OCI-LY7 (cell line): Measurements from ENCODE around the gene CD58. TPM values are rescaled to one million over a fixed set of nuclear protein-coding genes. Genes with fewer than 3 reads are reported as not detected.

Experiments used
- BruUV-seq: library from RNA; stranded (reverse); fragments of 400-500 nt; replicated peaks from 2 replicates; lab custom pipeline; 2021; lab: Mats Ljungman, UMichigan
- CTCF ChIA-PET: fragments of 300-600 bp; sonication (Branson Sonifier 250); formaldehyde crosslinking; loops from one replicate; lab custom pipeline; 2022; ENCODE audit warnings: antibody characterized with exemption; ENCODE audit not compliant: unreplicated experiment; lab: Charles Lee
- POLR2A ChIA-PET: fragments of 300-600 bp; sonication (Branson Sonifier 250); formaldehyde crosslinking; loops from one replicate; lab custom pipeline; 2022; ENCODE audit warnings: antibody characterized with exemption; lab: Charles Lee
- DNase-seq: peaks from one replicate; pipeline ENCODE4 v3.0.0-alpha.2; 2015; ENCODE audit warnings: low spot score
- H2AFZ ChIP-seq: fragments of 200-600 bp; sonication (generic), shearing (Covaris generic); 2 replicates; pipeline ENCODE4 v1.6.1; 2014; ENCODE audit warnings: mild to moderate bottlenecking, antibody characterized with exemption, low read length, moderate library complexity
- H3K27ac ChIP-seq: fragments of 200-600 bp; sonication (generic); 2 replicates; pipeline ENCODE4 v1.5.1; 2014; ENCODE audit warnings: mixed run types, low read depth, mild to moderate bottlenecking, moderate library complexity, low read length, inconsistent platforms; ENCODE audit not compliant: poor library complexity, severe bottlenecking
- H3K36me3 ChIP-seq: fragments of 200-600 bp; sonication (generic); 2 replicates; pipeline ENCODE4 v1.6.1; 2014; ENCODE audit warnings: mild to moderate bottlenecking, antibody characterized with exemption, low read length, moderate library complexity, mixed read lengths; ENCODE audit not compliant: insufficient read depth
- H3K4me1 ChIP-seq: fragments of 200-600 bp; sonication (generic); 2 replicates; pipeline ENCODE4 v1.5.1; 2014; ENCODE audit warnings: mild to moderate bottlenecking, low read length; ENCODE audit not compliant: insufficient read depth, poor library complexity, severe bottlenecking
- H3K4me2 ChIP-seq: fragments of 200-600 bp; sonication (generic); 2 replicates; pipeline ENCODE4 v1.6.1; 2014; ENCODE audit warnings: mild to moderate bottlenecking, low read length
- H3K4me3 ChIP-seq: fragments of 200-600 bp; sonication (generic); 2 replicates; pipeline ENCODE4 v1.5.1; 2014; ENCODE audit warnings: mild to moderate bottlenecking, low read depth, low read length; ENCODE audit not compliant: poor library complexity, severe bottlenecking
- H3K79me2 ChIP-seq: fragments of 200-600 bp; sonication (generic); 2 replicates; pipeline ENCODE4 v1.6.1; 2016; ENCODE audit warnings: low read depth, mild to moderate bottlenecking, low read length, moderate library complexity, mixed read lengths; ENCODE audit not compliant: insufficient read depth
- H3K9me2 ChIP-seq: fragments of 200-600 bp; sonication (generic); 2 replicates; pipeline ENCODE4 v1.6.1; 2016; ENCODE audit warnings: mild to moderate bottlenecking, low read length, mixed read lengths; ENCODE audit not compliant: insufficient read depth
- H3K9me3 ChIP-seq: fragments of 200-600 bp; sonication (generic); 2 replicates; pipeline ENCODE4 v1.6.1; 2014; ENCODE audit warnings: mild to moderate bottlenecking, mixed run types, low read length, mixed read lengths
- H4K20me1 ChIP-seq: fragments of 200-600 bp; sonication (generic); 2 replicates; pipeline ENCODE4 v1.6.1; 2014; ENCODE audit warnings: mild to moderate bottlenecking, antibody characterized with exemption, low read length, moderate library complexity, mixed read lengths; ENCODE audit not compliant: insufficient read depth
- EZH2phosphoT487 ChIP-seq: fragments of 200-600 bp; sonication (generic); IDR thresholded peaks from 2 replicates; pipeline ENCODE4 v1.6.1; 2018; ENCODE audit warnings: low read depth, borderline replicate concordance, mild to moderate bottlenecking, mixed run types, antibody characterized with exemption, low read length, moderate library complexity, mixed read lengths
- intact Hi-C: fragments of 100-400 bp; cut with micrococcal nuclease; formaldehyde crosslinking; loops from one replicate; pipeline ENCODE4 v1.10.0; 2022; ENCODE audit not compliant: unreplicated experiment
- total RNA-seq, 2 experiments: library from RNA; depleted of rRNA in 1 of 2; stranded (reverse); fragments of >200 nt in 1 of 2; shearing (Covaris generic) in 1 of 2; gene quantifications; 2 replicates each; pipeline ENCODE4 v1.2.3, GENCODE V29; 2014 to 2022
- TF ChIP-seq, protein P1 (sequence below): fragments of 200-600 bp; sonication (generic); conservative IDR thresholded peaks from 2 replicates; pipeline ENCODE4 v1.5.1; 2014; ENCODE audit warnings: mild to moderate bottlenecking, antibody characterized with exemption, low read length, moderate library complexity, mixed read lengths

CD58 gene
- total RNA-seq, 2 experiments from 2014 or later: 3.3 TPM; not detected in 1

DNA sequence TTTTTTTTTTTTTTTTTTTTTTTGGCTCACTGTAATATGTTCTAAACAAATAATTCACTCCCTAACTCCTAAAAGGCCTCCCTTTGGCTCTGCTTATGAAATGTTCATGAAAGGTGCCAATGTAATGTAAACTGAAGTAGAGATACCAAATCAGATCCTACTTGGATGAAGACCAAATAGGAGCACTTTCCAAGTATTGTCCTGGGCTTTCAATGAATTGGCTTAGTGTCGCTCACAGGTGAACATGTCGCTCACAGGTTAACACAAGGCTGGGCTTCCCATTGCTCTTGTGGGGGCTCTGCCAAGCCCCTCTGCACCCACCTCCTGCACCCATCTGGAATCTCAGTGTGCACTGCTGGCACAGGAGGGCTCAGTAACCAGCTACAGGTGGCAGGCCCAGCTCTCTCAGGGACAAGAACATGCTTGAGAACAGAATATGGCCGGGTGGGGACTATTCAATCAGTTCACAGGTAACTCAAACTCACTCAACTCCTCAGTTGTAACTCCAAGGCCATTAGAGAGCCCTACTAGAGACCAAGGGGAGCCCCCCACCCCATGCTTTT lies 10.6 kb upstream of the CD58 start:
- H3K9me3 ChIP-seq: no peaks in the 10 kb centered on the region
- H3K4me1 ChIP-seq: no peaks in the 10 kb centered on the region
- no peak overlapping the region for H3K4me3 ChIP-seq
- intact Hi-C loops: no loop called here
- DNase-seq: no peak
- ChIA-PET CTCF (no interaction called here), POLR2A (no interaction called here)
- H4K20me1 ChIP-seq: no peaks in the 10 kb centered on the region
- no peak overlapping the region for H3K27ac ChIP-seq
- TF ChIP-seq, protein P1, sequence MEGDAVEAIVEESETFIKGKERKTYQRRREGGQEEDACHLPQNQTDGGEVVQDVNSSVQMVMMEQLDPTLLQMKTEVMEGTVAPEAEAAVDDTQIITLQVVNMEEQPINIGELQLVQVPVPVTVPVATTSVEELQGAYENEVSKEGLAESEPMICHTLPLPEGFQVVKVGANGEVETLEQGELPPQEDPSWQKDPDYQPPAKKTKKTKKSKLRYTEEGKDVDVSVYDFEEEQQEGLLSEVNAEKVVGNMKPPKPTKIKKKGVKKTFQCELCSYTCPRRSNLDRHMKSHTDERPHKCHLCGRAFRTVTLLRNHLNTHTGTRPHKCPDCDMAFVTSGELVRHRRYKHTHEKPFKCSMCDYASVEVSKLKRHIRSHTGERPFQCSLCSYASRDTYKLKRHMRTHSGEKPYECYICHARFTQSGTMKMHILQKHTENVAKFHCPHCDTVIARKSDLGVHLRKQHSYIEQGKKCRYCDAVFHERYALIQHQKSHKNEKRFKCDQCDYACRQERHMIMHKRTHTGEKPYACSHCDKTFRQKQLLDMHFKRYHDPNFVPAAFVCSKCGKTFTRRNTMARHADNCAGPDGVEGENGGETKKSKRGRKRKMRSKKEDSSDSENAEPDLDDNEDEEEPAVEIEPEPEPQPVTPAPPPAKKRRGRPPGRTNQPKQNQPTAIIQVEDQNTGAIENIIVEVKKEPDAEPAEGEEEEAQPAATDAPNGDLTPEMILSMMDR: no peak
- no peak for TF ChIP-seq EZH2phosphoT487
- no peak overlapping the region for H2AFZ ChIP-seq
- no peaks in the 10 kb centered on the region for H3K79me2 ChIP-seq
- BruUV-seq: no TSS peak
- H3K9me2 ChIP-seq: no peaks in the 10 kb centered on the region
- H3K4me2 ChIP-seq: no peak overlapping the region
- H3K36me3 ChIP-seq: no peaks in the 10 kb centered on the region

DNA sequence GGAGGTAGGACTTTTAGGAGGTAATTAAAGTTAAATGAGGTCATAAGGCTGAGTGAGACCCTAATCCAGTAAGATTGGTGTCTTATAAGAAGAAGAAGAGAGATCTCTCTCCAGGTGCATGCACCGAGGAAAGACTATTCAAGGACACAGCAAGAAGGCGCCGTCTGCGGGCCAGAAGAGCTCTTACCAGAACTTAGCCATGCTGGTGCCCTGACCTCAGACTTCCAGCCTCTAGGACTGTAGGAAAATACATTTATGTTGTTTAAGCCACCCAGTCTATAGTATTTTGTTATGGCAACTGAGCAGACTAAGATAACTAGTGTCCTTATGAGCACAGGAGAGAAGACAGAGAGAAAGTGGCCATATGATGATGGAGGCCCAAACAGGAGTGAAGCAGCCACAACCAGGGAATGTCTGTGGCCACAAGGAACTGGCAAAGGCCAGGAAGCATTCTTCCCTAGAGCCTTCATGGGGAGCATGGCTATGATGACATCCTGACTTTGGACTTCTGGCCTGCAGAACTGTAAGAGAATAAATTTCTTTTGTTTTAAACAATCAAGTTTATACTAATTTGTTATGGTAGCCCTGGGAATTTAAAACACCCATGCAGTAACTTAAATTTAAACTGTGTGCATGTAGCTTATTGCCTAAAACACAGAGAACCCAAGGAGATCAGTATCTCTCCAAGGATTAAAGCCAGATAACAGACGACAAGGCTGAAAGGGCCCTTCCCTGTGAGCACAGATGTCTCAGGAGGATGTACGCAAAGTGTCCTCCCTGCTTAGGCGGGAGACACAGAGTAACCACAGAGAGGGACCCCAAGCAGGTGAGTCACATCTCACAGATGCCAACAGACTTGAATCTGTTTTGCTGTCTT lies 9.9 kb upstream of the CD58 start:
- Histone ChIP-seq H3K36me3 (no peaks in the 10 kb centered on the region), H3K4me1 (no peaks in the 10 kb centered on the region), H3K27ac (no peak overlapping the region), H3K79me2 (no peaks in the 10 kb centered on the region), H3K9me2 (no peaks in the 10 kb centered on the region), H4K20me1 (no peaks in the 10 kb centered on the region), H3K9me3 (no peaks in the 10 kb centered on the region), H3K4me2 (no peak overlapping the region), H3K4me3 (no peak overlapping the region), H2AFZ (no peak overlapping the region)
- intact Hi-C loops: no loop called here
- TF ChIP-seq, protein P1: no peak
- no peak for TF ChIP-seq EZH2phosphoT487
- no peak for DNase-seq
- no TSS peak for BruUV-seq
- CTCF ChIA-PET: no interaction called here
- POLR2A ChIA-PET: no interaction called here
